HPDE6-E6E7 (cell line): ENCODE data around the gene GLYR1.

ENCODE experiments used
- DNase-seq: peaks from one replicate; pipeline ENCODE4 v3.0.0; 2011; ENCODE audit warnings: missing footprints; ENCODE audit errors: extremely low spot score

GLYR1 gene

DNA sequence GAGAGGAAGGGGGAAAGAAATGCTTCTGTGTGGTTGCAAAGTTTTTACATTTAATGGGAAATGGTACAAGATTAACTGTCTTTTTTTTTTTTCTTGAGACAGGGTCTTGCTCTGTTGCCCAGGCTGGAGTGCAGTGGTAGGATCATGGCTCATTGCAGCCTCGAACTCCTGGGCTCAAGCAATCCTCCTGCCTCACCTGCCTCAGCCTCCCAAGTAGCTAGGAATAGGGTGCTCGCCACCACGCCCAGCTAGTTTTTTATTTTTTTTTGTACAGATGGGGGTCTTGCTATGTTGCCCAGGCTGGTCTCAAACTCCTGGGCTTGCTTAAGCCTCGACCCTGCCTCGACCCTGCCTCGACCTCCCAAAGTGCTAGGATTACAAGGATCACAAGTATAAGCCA is 40.8 kb downstream of the GLYR1 start:
- no peak for DNase-seq

DNA sequence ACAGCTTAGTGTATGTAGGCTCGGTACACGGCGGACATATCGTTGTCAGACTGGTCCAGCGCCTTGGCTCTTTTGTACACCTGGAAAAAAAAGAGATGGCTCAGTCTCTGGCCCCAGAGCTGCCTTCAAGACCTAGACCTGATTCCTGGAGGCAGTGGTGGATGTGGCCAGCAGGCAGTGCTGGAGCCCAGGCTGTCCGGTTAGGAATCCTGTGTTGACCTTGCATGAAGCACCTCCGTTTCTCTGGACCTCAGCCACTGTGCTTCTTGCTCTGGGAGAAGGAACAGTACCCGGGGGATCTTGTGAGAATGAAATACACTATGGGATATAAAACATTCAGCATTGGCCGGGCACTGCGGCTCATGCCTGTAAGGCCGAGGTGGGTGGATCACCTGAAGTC is 41.9 kb downstream of the GLYR1 start:
- no peak for DNase-seq

DNA sequence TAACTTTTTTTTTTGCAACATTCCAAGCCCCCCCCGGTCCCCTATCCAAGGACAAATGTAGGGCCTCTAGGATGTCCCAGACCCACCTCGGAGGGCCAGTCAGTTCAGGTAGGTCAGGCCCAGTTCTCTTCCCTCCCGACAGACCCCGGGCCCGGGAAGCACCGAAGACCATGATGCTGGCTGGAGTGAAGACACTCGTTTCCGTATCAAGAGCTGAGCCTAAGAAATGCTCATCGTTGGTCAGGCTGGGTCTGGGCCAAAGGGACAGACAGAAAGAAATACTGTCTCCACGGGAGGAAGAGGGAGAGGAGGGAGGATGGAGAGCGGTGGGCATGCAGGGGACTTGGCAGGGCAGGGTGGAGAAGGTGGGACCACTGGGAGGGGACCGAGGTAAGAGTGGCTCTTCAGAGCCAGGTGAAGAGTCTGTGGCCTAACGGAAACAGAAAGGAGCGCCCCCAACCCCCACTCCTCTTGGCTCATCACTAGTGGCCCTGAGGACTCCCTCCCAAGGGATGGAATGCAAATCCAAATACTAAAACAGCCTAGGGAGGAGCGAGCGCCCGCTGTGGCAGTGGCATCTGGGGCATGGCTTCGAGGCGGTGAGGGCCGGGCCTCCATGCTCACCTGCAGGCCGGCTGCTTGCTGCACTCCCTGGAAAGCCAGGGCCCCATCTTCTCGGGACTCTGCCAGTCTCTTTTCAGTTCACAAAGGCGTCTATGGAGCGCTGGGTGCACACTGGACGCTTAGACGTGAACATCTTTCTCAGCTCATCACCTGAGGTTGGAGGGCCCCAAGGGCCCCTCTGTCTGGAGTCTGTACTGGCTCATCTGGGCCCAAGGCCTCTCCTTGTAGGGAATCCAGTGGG is 43.0 kb downstream of the GLYR1 start:
- no peak for DNase-seq

DNA sequence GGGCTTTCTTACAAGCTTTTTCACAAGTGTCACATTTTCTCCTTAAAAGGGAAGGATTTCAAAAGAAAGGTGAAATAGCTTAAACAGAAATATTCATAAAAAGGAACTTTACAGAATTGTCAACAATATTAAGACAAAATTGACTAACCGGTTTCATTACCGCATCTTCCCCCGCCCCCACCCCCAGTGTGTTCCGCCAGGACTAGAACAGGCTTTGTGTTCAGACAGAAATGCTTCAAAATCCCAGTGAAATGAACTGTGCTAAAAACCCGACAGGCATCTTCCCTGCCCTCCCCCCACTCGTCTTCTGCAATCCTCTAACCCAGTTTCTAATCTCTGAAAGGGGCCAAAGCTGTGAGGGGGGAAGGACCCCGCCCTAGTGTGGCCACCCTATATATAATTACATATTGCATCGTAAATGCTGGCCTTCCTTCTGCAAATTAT is 43.7 kb downstream of the GLYR1 start:
- no peak for DNase-seq

DNA sequence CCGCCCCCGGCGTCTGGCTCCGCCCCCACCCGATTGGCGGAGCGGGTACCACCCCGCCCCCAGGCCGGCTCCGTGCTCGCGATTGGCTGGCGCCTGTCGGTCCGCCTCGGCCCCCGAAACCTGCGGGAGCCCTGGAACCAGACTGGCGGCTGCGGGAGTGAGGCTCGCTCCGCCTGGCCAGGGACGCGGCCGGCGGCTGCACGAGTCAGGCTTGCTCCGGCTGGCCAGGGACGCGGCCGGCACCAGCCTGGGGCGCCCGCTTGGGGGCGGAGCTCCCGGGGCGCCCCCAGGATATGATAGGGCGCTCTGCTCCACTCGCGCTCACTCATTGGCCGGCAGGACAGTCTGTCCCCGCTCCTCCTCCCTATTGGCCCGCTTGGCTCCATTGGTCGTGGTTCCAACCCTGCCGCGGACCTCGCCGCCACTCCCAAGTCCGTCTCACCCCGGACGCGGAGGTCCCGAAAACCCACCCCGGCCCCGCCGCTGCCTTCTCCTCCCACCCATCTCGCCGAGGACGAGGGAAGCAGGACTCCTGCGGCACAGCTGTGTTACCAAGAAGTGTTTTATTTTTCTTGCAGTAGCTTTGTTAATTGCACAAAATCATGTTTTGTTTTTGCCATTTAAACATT is 44.3 kb downstream of the GLYR1 start:
- peak; percentile 98 for DNase-seq

DNA sequence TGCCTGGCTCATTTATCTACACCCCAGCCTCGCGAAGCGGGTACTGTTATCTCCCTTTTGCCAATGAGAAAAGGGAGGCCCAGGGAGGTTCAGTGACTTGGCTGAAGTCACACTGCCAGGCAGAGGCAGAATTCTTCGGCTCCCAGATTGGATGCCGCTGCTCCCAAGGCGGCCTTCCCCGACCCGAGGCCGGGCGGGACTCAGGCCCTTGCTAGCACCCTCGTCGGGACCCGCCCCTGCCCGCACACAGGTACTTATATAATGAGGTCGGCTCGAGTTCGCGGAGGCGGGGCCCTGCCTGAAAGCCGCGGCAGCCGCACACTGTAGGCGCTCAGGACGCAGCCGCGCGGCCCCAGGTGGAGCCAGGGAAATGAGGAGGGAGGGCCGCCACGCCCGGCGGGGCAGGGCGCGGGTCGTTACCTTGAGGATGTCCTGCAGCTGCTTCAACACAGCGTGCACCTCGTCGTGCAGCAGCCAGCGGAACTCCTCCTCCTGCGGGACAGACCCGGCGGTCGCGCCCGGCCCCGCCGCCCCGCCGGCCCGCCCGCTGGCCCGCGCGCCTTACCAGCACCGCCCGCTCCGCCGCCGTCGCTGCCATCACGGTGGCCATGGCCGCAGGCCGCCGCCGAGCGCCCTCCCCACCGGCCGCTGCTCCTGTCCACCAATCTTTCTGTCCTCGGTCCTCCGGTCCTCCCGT is 45.0 kb downstream of the GLYR1 start, which contains the start of gene ROGDI:
Gene ROGDI, minus strand, starts transcription at position 672 of the 697 bp plus-strand sequence. Its CDS starts 62 bp downstream, at position 610.
- DNase-seq = peak; percentile 82

DNA sequence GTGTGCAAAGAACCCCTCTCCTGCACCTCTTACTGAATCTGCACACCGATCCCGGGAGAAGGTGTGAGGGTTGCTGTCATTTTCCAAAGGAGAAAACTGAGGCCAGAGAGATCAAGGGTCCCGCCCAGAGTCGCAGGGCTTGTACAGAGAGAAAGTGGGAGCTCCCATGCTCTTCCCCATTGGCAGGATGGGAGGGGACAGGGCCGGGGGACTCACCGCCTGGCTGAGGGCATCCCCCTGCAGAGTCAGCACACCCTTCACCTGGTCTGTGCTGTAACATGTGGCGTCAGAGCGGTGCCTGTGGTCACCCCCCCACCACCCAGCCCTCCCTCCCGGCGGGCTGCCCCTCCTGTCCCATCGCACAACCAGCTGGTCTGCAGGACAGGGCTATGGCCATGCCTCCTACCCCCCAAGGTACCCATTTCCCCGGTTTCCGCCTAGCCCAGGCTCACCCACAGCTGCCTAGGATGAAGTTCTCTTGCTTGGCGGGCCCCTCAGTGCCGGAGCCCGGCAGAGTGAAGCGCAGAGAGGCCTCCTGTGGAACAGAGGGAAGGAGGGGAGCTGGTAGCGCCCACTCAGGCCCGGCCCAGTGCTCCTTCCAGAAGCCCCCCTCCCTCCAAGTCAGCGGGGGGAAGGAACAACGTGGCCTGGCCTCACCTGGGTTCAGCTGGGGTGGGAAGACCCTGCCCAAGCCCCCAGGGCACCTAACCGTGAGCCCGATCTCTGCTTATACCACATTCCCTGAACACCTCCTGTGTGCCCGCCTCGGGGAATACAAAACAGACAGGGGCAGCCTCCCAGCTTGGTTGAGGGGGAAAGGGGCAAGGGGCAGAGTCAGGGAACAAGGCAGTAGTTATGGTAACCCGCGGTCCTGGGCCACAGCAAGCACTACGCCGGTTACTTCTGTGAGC is 45.8 kb downstream of the GLYR1 start:
- no peak for DNase-seq

DNA sequence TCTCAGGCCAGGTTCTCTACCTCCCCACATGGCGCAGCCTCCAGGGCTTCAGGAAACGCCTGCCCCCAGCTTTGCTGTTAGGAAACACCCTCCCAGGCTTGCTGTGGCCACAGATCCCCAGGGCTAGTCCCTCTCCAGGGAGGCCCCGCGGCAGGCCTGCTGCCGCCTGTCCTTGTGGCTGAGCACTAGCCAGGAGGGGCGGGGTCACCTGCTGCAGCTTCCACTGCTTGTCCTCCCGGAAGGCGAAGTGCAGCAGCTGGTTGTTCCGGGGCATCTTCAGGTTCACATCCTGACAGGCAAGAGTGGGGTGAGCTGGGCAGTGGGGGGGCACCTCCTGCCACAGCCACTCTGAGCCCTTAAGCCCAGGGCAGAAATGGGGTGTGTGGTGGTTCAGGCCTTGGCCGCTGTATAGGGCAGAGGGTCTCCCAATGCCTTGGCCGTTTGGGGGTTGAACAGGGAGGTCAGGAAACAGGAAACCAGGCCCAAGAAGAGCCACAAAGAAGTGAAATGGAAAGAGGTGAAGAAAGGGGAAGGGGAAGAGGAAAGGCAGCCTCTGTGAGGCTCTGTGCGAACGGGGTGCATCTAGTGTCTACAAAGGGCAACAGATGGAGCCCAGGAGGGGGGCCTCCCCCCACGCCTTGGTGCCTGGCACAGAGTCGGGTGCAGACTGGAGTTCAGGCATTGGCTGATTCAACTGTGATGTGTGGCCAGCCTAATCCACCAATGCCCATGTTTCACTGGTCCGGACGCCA is 46.6 kb downstream of the GLYR1 start:
- DNase-seq = peak; percentile 47

DNA sequence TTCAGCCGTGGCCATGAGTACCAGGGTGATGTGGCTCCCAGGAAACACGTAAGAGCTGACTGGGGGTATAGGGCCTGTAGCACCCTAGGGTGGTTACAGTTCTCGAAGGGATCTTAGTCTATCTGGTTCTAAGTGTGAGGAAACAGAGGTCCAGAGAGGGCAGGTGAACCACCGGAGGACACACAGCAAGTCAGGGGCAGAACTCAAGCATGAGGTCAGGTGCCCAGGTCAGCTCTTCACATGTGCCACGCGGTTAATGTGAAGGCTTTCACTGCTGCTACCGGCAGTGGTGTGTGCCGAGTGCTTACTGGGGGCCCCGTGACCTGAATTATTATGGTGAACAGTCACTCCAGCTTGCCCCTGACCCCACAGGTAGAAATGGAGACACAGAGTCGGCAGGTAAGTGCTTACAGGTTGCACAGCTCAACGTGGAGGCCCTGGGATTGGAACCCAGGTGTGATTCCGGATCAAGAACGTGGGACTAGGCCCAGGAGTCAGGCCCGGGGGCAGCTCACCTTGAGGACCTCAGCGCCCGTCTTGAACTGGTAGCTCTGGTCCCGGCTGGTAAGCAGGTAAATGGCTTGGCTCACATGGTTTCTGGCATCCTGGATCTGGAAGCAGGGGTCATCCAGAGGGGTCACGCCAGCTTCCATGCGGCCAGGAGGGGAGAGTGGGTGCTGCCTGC is 47.8 kb downstream of the GLYR1 start:
- no peak for DNase-seq

DNA sequence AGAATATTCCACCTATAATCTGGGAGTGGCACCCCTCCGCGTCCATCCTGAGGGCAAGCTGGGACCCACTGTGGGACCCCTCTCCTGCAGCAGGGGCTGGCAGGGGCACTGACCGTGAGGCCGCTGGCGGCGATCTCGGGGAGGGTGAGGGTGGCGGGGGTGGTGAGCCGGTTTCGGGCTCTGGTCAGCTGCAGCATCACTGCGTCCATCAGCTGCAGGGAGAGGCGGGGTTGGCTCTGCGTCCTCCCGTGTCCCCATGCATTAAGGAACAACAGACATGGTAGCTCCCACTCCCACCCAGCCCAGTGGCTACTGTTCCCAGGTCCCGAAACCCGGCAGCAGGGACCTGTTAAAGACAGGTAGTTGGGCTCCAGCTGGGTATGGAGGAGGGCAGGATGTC is 48.6 kb downstream of the GLYR1 start:
- DNase-seq = no peak

DNA sequence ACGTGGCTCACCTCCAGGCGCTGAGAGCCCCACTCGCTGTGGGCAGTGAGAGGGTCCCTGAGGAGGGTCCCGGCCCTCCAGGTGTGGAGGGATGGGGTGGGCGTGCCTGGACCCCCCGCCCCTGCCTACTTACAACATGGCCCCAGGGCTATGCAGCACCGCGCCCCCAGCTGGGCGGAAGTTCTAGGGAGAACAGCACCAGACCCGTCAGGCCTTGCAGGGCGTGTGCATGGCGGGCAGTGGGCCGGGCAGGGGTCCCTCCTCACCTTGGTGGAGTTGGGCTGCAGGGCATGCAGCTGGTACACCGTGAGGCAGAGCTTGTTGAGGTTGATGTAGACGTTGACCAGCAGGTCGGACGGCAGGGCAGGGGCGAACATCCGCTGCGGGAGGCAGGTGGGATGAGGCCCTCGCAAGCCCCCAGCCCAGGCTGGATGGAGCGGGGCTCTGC is 49.3 kb downstream of the GLYR1 start:
- DNase-seq = no peak

DNA sequence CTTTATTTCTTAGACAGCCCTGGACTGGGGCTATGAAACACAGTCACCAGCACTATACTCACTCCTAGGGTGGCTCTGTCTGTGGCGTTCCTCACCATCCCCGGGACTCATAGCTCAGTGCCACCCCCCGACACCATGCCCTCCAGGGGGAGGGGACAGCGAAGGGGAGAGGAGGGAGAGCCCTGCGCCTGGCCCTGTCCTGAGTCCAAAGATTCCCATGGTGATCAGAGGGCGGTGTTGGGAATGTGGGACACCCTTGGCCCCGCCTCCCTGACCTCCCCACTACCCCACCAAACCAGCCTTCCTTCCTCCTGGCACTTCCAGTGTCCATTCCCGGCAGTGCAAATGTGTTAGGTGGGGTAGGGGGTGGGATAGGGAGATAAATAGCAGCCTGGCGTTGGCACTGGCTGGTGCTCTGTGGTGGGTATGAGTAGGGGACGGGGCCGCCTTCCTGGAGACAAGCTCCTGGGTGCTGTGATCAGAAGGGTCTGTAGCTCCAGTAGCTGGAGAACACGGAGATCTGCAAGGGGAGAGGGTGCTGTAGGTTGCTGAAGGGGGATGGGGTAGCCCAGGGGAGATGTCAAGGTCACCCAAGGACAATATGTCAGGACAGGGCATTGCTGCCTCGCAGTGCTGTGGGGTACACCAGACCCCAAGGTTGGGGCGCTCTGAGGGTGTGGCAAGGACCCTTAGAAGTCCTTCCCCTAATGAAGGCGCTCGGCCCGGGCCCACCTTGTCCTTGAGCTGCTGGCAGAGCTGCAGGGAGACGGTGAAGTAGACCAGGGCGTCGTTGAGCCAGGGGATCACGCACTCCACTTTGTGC is 49.9 kb downstream of the GLYR1 start:
- no peak for DNase-seq

DNA sequence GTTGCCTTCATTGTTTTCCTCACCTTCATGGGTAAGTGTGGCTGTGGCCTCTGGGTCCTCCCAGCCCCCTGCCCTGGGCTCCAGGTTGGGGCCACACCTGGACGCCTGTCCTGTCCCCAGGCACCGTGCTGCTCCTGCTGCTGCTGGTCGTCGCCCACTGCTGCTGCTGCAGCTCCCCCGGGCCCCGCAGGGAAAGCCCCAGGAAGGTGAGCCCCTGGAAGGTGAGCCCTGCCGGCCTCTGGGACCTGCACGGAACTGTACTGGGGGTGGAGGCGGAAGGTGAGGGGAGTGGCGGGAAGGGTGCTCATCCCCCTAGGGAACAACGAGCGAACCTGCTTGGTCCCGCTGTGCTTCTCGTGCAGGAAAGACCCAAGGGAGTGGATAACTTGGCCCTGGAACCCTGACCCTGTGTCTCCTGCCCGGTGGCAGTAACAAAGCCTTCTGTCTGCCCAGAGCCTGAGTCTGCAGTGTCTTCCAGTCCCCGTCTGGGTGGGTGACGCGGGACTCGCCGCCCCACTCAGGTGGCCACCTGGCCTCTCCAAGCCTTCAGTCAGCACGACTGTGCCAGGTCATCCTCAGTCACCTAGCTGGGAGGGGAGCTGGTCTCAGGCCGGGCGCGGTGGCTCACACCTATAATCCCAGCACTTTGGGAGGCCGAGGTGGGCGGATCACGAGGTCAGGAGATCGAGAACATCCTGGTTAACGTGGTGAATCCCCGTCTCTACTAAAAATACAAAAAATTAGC is 51.1 kb downstream of the GLYR1 start:
- DNase-seq = no peak

DNA sequence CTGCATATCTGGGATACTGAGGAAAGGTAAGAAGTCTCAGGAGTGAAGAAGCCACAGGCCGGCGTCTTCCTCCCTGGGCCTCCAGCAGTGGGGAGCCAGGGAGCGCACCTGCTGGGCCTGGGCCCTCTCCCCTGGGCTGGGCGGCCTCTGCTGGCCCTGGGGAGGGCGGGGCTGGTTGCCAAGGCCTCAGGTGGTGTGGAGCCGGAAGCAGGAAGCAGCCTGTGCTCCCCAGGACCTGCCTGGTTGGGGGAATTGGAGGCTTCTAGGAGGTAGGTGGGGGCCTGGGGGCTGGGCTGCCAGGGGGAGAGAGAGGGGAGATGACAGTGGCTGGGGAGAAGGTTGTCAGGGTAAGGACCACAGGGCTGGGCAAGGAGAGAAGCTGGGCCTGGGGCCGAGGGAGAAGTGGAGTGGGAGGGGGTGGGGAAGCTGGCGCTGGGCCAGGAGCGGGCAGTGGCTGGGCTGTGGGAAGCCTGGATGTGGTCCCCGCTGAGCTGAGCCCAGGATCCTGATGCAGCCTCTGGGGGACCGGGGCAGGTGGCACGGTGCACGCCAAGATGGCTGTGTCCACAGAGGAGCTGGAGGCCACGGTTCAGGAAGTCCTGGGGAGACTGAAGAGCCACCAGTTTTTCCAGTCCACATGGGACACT is 51.8 kb downstream of the GLYR1 start, which contains the start of gene SMIM22:
Gene SMIM22, plus strand, starts transcription at position 189 of the 647 bp plus-strand sequence. Its CDS starts 366 bp downstream, at position 555.
- no peak for DNase-seq

DNA sequence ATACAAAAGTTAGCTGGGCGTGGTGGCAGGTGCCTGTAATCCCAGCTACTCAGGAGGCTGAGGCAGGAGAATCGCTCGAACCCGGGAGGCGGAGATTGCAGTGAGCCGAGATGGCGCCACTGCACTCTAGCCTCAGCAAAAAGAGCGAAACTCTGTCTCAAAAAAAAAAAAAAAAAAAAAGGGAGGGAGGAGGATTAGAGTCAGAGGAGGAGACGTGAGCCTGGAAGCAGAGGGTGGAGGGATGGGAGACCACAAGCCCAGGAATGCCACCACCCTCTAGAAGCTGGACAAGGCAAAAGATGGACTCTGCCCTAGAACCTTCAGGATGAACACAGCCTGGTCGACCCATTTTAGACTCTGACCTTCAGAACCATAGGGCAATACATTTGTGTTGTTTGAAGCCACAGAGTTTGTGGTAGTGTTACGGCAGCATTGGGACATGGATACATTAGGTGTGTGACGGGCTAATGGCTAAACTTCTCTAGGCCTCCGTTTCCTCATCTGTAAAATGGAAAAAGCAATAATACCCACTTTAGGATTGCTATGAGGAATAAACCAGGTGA is 54.1 kb downstream of the GLYR1 start:
- no peak for DNase-seq

DNA sequence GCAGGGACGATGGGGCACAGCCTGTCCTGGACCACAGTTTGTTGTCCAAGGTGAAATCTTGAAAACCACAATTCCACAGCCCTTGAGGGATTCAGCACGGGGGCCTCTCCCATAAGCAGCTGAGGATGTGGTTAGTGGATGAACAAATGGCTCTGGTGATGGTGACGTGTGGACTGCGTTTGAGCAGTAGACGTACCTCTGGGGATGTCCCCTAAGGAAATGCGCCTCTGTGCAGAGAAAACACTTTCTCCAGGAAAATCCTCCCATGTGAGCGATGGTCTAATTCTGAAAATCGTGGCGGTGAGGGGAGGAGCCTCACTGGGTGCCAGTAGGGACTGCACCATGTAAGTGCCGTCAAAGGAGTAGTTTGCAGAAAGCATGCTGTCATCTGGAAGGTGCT is 56.2 kb downstream of the GLYR1 start:
- DNase-seq = no peak

DNA sequence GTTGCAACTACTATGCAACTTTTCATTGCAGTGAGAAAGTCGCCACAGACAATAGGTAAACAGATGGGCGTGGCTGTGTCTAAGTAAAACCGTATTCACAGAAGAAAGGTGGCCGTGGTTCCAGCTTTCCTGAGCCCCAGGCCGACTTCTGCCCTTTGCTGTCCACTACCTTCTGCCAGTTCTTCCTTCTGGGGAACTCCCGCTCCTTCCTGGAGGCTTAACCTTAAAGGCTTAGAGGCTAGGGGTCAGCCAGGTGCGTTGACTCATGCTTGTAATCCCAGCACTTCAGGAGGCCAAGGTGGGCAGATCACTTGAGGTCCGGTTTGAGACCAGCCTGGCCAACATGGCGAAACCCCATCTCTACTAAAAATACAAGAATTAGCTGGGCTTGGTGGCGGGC is 56.8 kb downstream of the GLYR1 start:
- DNase-seq = no peak
